DND-41 (cell line): Measurements from ENCODE around the gene ENKD1.

Experiments used
- ATAC-seq: fragments of 200-7000 bp; cut with Tn5 transposase; 3 replicates; pipeline ENCODE4 v1.9.1; 2021; ENCODE audit warnings: low read depth; ENCODE audit not compliant: insufficient read depth
- DNase-seq: peaks from one replicate; pipeline ENCODE4 v3.0.0-alpha.2; 2020
- H2AFZ ChIP-seq: 2 replicates; pipeline ENCODE4 v1.6.0; 2012; ENCODE audit warnings: low read depth, low read length
- H3K27ac ChIP-seq: 2 replicates; pipeline ENCODE4 v1.5.1; 2012; ENCODE audit warnings: low read length, inconsistent platforms
- H3K27me3 ChIP-seq: fragments of 200-600 bp; sonication (generic); 2 replicates; pipeline ENCODE4 v1.6.0; 2012; ENCODE audit warnings: low read length, mild to moderate bottlenecking, inconsistent platforms; ENCODE audit not compliant: insufficient read depth, poor library complexity
- H3K36me3 ChIP-seq: 2 replicates; pipeline ENCODE4 v1.5.1; 2012; ENCODE audit warnings: low read length, inconsistent platforms; ENCODE audit not compliant: insufficient read depth
- H3K4me1 ChIP-seq: 2 replicates; pipeline ENCODE4 v1.5.1; 2012; ENCODE audit warnings: mild to moderate bottlenecking, low read length; ENCODE audit not compliant: insufficient read depth
- H3K4me2 ChIP-seq: 2 replicates; pipeline ENCODE4 v1.6.0; 2012; ENCODE audit warnings: mild to moderate bottlenecking, moderate library complexity, low read length, inconsistent platforms; ENCODE audit not compliant: insufficient read depth
- H3K4me3 ChIP-seq, 2 experiments: fragments of 200-600 bp in 1 of 2; shearing (Covaris generic) in 1 of 2; 2 replicates each; pipeline ENCODE4 v1.5.1; 2012 to 2016; ENCODE audit warnings: inconsistent platforms in 2 of 2, low read length in 2 of 2, mild to moderate bottlenecking in 2 of 2, low read depth in 1 of 2, moderate library complexity in 1 of 2
- H3K79me2 ChIP-seq: 2 replicates; pipeline ENCODE4 v1.6.0; 2012; ENCODE audit warnings: low read length, inconsistent platforms; ENCODE audit not compliant: insufficient read depth
- H3K9ac ChIP-seq: 2 replicates; pipeline ENCODE4 v1.6.0; 2012; ENCODE audit warnings: low read depth, mild to moderate bottlenecking, inconsistent platforms, low read length, moderate library complexity
- H3K9me3 ChIP-seq: 2 replicates; pipeline ENCODE4 v1.5.1; 2012; ENCODE audit warnings: low read length, moderate library complexity, mild to moderate bottlenecking, inconsistent platforms; ENCODE audit not compliant: insufficient read depth, severe bottlenecking
- H4K20me1 ChIP-seq: 2 replicates; pipeline ENCODE4 v1.6.0; 2012; ENCODE audit warnings: low read length; ENCODE audit not compliant: insufficient read depth
- EZH2 ChIP-seq: IDR thresholded peaks from 3 replicates; pipeline ENCODE4 v1.6.1; 2012; ENCODE audit warnings: borderline replicate concordance, low read depth, mild to moderate bottlenecking, moderate library complexity, low read length, inconsistent platforms; ENCODE audit not compliant: severe bottlenecking
- TF ChIP-seq, protein P1 (sequence below): IDR thresholded peaks from 2 replicates; pipeline ENCODE4 v1.5.1; 2012; ENCODE audit warnings: borderline replicate concordance, low read length, moderate library complexity, mild to moderate bottlenecking; ENCODE audit not compliant: poor library complexity, severe bottlenecking; ENCODE audit errors: extremely low read depth

Gene ENKD1, protein sequence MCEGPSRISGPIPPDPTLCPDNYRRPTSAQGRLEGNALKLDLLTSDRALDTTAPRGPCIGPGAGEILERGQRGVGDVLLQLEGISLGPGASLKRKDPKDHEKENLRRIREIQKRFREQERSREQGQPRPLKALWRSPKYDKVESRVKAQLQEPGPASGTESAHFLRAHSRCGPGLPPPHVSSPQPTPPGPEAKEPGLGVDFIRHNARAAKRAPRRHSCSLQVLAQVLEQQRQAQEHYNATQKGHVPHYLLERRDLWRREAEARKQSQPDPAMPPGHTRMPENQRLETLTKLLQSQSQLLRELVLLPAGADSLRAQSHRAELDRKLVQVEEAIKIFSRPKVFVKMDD

DNA sequence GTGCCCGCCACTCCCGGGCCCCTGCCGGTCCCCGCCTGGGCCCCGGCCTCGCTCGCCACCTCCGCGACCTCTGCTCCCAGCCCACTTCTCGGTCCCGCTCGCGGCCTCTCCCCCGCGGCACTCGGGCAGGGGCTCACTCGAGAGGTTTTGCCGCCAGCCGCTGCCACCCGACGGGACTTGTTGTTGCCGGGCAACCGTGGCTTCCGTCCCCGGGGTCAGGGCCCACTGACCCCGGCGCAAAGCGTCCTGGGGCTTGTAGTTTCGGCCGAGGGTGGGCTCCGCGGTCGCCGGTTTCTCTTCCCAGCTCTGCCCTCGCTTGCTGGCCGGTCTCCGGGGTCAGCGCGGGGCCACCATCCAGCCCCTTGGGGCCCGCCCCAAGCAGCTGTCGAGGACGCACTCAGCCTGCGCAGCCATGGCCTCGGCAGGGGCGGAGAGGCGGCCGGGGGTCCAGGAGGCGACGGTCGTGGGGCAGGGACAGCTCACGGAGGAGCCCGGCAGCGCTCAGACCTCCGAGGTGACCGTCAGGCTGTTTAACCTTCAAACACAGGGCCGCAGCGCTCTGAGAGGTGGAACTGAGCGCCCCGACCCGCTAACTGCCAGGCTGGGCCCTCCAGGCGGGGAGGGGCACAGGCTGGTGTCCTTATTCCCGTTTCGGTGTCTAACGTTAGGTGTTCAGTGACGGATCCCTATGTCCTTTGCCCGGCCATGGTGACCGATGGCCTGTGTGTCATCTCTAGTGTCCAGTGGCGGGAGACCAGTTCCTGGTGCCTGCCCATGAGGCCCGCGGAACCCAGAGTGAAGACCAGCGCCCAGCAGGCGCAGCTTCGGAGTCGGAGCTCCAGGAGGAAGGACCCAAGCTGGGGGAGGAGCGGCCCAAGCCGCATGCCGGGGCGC is at the start of gene ENKD1, which contains the start of gene C16orf86:
Gene ENKD1 (minus strand): TSS at position 192 of the 894 bp plus-strand sequence. CDS start 308 bp downstream, outside the sequence.
Gene C16orf86 (plus strand): TSS at position 256 of the 894 bp plus-strand sequence. CDS start 157 bp downstream, at position 413.
- peak within 1 kb of the TSS; percentile 98 for H2AFZ ChIP-seq
- peak within 1 kb of the TSS; percentile 85 to 96 for H3K4me3 ChIP-seq
- H3K79me2 ChIP-seq, result peaks cover 10% of the 10 kb centered on the region
- DNase-seq (peak; percentile 85), ATAC-seq (peak; percentile 84)
- 0 out of 2 replicates have a peak, but pooled peaks cover 2% of the 10 kb centered on the region for H4K20me1 ChIP-seq
- peak within 1 kb of the TSS; percentile 84 for H3K27ac ChIP-seq
- peak within 1 kb of the TSS; percentile 94 for H3K9ac ChIP-seq
- H3K4me1 ChIP-seq, result peaks cover 34% of the 10 kb centered on the region
- H3K27me3 ChIP-seq, result no peaks in the 10 kb centered on the region
- peak within 1 kb of the TSS; percentile 100 for H3K4me2 ChIP-seq
- TF ChIP-seq, protein P1, sequence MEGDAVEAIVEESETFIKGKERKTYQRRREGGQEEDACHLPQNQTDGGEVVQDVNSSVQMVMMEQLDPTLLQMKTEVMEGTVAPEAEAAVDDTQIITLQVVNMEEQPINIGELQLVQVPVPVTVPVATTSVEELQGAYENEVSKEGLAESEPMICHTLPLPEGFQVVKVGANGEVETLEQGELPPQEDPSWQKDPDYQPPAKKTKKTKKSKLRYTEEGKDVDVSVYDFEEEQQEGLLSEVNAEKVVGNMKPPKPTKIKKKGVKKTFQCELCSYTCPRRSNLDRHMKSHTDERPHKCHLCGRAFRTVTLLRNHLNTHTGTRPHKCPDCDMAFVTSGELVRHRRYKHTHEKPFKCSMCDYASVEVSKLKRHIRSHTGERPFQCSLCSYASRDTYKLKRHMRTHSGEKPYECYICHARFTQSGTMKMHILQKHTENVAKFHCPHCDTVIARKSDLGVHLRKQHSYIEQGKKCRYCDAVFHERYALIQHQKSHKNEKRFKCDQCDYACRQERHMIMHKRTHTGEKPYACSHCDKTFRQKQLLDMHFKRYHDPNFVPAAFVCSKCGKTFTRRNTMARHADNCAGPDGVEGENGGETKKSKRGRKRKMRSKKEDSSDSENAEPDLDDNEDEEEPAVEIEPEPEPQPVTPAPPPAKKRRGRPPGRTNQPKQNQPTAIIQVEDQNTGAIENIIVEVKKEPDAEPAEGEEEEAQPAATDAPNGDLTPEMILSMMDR, result peak; percentile 2
- no peak for TF ChIP-seq EZH2
- peaks cover 27% of the 10 kb centered on the region for H3K36me3 ChIP-seq
- no peaks in the 10 kb centered on the region for H3K9me3 ChIP-seq

DNA sequence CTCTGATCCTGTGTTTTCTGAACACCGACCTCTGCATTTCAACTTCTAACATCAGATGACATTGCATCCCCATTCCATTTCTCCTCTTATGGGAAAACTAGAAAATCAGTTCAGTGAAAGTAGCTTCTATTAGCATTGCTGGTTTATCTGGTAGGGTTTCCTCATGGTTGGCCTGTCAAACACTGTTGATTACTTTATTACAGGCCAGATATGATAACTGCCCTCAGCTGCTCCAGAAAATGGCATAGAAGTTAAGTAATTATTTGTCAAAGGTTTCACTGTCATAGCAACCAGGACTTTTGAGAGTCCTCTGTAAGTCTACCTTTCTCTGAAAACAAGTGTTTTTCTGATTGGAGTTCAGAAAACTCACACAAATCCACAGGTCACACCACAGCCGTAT is 49.5 kb upstream of the ENKD1 start:
- Histone ChIP-seq H3K79me2 (peaks cover 66% of the 10 kb centered on the region), H3K9me3 (no peaks in the 10 kb centered on the region), H3K36me3 (no peaks in the 10 kb centered on the region), H3K27me3 (no peaks in the 10 kb centered on the region), H3K4me3 (no peak overlapping the region), H4K20me1 (0 out of 2 replicates have a peak, but pooled peaks cover 6% of the 10 kb centered on the region), H3K27ac (no peak overlapping the region), H3K4me2 (peak overlapping the region; percentile 17; the same call in 1 of the 2 replicates), H2AFZ (no peak overlapping the region), H3K4me1 (peaks cover 31% of the 10 kb centered on the region), H3K9ac (no peak overlapping the region)
- ATAC-seq (no peak), DNase-seq (no peak)
- TF ChIP-seq, protein P1, result no peak
- no peak for TF ChIP-seq EZH2

DNA sequence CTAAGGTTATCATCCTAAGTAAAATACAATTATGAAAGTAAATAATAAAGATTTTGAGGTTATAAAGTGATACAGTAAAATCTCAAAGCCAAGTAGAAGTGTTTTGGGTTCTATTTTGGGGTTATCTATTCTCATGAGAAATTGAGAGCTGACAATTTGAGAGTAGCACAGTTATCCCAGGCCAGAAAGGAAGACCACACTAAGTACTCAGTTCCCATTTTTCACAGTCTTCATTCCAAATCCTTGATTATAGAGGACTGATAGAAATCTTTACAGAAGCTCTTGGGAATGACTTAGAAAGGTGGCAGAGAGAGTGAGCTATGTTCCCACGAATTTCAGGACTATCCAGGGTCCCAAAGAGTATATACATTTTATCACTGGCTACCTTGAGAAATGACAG is 48.0 kb upstream of the ENKD1 start:
- 0 out of 2 replicates have a peak, but pooled peaks cover 6% of the 10 kb centered on the region for H4K20me1 ChIP-seq
- H2AFZ ChIP-seq, result no peak overlapping the region
- H3K36me3 ChIP-seq, result no peaks in the 10 kb centered on the region
- no peaks in the 10 kb centered on the region for H3K27me3 ChIP-seq
- DNase-seq (no peak), ATAC-seq (no peak)
- no peak overlapping the region for H3K9ac ChIP-seq
- H3K9me3 ChIP-seq, result no peaks in the 10 kb centered on the region
- H3K79me2 ChIP-seq, result peaks cover 77% of the 10 kb centered on the region
- H3K4me1 ChIP-seq, result peaks cover 22% of the 10 kb centered on the region
- H3K4me3 ChIP-seq, result no peak overlapping the region
- no peak for TF ChIP-seq EZH2
- TF ChIP-seq, protein P1, result no peak
- H3K4me2 ChIP-seq, result no peak overlapping the region
- no peak overlapping the region for H3K27ac ChIP-seq
